GM21825 (cell line): ENCODE measurements around the gene COQ2.
"Not testable (repeated sequence)": the region's sequence is repeated elsewhere in the genome, so short reads cannot be mapped to it uniquely, and the experiment has no call there.

ENCODE experiments used
- ATAC-seq: cut with Tn5 transposase; IDR thresholded peaks from one replicate; pipeline ENCODE4 v1.9.1; 2021; ENCODE audit warnings: mild to moderate bottlenecking, moderate library complexity; ENCODE audit not compliant: unreplicated experiment

Gene COQ2

GRCh38 chr4:83251447-83251830 is 33.2 kb downstream of the COQ2 start:
- no peak for ATAC-seq

DNA sequence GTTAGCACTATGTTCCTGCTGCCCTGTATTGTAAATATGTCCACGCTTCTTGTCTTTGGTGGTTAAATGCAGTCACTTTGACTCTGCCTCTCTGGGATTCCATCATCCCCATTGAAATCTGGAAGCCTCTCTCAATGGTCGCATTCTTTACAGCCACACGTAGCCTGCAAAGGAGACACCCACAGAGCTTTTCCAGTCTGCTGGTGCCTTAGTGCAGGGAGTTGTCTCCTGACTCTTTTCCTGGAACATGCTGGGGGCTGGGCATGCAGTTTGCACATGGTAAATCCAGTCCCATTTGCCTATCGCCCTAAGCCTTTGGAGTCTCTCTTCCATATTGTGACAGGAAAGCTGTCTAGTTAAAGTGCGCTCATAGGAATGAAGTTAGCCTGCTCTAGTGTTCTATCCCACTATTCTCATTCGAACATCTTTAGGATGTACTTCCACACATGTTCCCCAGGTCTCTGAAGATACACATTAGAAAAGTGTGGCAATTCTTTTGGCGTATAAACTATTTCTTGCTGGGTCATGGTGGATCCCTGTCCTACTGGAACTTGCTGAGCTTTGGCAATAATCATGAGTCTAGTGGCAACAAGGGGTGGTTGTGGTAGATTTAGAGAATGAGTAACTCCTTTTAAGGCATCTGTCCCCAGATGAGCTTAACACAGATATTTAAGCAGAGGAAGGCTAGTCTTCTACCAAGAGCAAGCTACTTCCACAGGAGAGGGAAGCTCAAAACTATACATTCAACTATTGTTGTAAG is 33.7 kb downstream of the COQ2 start:
- no peak for ATAC-seq

- ATAC-seq: no peak
Observed at GRCh38 chr4:83248486-83248885, 36.1 kb downstream of the COQ2 start.

GRCh38 chr4:83247415-83248357 is 36.9 kb downstream of the COQ2 start:
- ATAC-seq: no peak

DNA sequence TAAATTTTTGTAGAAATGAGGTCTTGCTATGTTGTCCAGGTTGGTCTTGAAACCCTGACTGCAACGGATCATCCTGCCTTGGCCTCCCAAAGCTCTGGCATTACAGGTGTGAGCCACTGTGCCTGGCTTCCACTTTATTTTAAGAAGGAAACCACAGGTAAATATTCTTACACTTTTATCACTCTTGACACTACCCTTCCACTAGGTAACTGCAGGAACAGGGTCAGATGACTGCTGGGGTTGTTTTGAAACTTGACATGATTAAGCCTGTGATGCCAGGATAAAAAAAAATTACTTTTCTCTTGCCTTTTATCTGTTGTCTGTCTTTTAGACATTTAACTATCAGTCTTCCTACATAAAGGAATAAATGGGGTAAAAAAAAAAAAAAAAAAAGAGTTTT is 43.5 kb downstream of the COQ2 start:
- no peak for ATAC-seq

GRCh38 chr4:83240379-83240875 is 44.2 kb downstream of the COQ2 start:
- peak; percentile 92 for ATAC-seq

- no peak for ATAC-seq
Observed at GRCh38 chr4:83238393-83239248, 46.0 kb downstream of the COQ2 start.

DNA sequence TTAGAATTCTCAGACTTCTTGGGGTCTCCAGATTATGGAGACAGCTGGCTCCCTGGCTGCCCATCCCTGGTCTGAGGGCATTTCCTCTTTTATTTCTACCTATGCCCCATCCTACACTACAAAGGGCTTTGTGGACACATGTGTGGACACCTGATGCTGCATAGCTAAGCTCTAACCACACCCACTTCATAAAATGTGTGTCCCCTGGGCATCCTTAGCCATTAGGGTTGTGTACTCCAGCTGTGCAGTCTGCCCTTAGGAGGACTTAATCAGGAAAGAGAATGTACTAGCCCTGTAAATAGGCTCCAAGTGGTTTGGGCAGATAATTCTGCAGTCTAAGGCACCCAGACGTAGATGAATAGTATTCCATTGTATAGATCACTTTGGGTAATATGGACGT is 47.0 kb downstream of the COQ2 start:
- no peak for ATAC-seq

- ATAC-seq: not testable (repeated sequence)
Observed at GRCh38 chr4:83235645-83236133, 48.9 kb downstream of the COQ2 start.

DNA sequence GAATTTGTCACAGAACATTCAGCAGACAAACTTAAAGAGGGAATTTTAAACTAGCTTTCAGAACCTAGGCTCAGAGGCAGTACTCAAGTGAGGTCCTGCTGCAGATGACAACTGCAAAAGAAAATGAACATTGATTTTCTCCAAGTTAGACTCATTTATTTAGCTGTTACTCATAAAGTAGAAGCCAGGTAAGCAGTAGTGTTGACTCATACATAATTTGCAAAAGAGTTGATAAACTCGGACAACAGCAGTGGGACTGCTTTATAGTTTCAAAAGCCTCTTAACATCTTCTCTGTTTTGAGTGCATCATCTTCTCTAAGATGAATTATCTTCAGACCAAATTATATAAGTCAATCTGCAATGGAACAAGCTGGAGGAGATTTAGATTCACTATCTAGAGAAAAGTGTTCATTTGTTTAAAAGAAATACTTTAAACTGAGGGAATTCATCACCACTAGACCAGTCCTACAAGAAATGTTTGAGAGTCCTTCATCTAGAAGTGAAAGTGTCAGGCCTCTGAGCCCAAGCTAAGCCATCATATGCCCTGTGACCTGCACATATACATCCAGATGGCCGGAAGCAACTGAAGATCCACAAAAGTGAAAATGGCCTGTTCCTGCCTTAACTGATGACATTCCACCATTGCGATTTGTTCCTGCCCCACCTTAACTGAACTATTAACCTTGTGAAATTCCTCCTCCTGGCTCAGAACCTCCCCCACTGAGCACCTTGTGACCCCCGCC is 49.5 kb downstream of the COQ2 start:
- no peak for ATAC-seq

GRCh38 chr4:83234387-83234786 is 50.2 kb downstream of the COQ2 start:
- not testable (repeated sequence) for ATAC-seq

DNA sequence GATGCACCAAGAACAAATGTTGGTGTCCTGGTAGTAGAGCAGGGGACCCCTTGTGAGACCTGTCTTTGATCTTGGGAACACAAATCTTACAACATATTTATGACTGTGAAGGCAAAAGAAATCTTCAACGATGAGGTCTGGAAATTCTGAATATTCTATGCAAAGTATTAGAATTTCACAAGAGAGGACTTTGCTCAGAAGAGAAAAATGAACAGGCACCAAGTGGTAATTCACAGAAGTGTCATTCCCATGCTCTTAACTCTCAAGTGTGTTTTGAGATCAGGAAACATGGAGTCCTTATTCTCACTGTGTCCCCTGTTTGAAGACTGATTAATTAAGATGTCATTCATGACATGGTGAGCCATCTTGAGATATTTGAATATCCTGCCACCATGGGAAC is 52.5 kb downstream of the COQ2 start:
- no peak for ATAC-seq

- ATAC-seq: peak; percentile 72
Observed at GRCh38 chr4:83231620-83232076, 53.0 kb downstream of the COQ2 start.

GRCh38 chr4:83230928-83231327 is 53.7 kb downstream of the COQ2 start:
- ATAC-seq: no peak

DNA sequence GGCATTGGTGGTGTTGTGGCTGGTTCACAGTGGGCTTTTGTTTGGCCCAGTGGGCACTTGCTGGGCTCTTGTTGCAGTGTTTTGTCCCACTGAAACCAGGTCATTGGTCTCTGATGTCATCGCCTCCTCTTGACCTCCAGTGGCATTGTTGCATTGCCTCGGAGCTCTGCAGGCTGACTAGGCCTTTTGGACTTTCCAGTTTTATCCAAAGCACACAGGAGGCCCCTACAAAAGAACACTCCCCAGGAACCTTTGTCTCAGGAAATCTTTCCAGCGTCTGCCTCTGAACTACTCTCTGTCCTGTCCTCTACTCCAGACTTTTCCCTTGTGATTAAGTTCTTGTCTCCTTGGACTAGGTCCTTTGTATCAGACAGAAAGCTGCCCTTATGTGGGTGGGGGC is 54.8 kb downstream of the COQ2 start:
- ATAC-seq: no peak

DNA sequence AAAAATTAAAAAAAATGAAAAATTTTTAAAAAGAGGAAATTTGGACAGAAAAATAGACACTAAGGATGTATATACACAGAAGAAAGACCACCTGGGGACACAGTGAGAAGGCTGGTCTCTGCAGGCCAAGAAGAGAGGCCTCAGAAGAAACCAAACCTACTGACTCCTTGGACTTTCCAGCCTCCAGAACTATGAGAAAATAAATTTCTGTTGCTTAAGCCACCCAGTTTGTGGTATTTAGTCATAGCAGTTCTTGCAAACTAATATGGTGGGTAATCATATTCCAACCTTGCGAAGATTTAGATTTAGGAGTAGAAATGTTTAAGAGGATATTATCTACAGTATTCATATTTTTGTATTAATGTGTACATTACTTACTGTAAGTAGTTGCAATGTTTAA is 56.4 kb downstream of the COQ2 start:
- ATAC-seq: no peak

DNA sequence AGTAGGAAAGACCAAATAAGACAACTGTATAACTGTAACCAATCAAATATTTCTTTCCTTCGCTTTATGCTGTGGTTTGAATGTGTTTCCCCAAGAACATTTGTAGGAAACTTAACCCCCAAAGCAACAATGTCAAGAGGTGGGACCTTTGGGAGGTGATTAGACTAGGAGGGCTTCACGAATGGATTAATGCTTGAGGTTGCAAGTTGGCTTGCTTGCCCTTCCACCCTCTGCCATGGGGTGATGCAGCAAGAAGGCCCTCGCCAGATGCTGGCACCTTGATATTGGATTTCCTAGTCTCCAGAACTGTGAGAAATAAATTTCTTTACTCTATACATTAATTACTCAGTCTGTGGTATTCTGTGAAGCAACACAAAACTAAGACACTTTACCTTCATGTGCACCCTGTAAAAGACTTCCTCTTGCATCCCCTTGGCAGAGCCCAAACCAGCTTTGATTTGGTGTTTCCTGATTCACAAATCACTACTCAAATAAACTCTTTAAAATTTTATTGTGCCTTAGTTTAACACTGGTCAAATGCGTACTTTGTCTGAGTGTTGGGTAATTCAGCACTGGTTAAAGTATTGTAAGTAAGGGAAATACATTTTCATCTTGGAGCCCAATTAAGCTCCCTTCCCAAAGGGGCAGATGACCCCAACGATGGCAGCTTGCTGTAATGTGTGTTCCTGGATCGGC is 59.9 kb downstream of the COQ2 start:
- no peak for ATAC-seq

GRCh38 chr4:83223781-83224180 is 60.8 kb downstream of the COQ2 start:
- ATAC-seq: no peak

GRCh38 chr4:83221897-83222441 is 62.6 kb downstream of the COQ2 start:
- peak; percentile 43 for ATAC-seq
